ENCODE measurements around the gene CDON. TPM values are rescaled to one million over a fixed set of nuclear protein-coding genes. Genes with fewer than 3 reads are reported as not detected.

The CDON gene
- total and polyA plus RNA-seq, 2 of the 13 experiments (the other 11 are each of a cell fraction or from before 2014, with no cell fraction given) = 9.6 to 12.8 TPM

DNA sequence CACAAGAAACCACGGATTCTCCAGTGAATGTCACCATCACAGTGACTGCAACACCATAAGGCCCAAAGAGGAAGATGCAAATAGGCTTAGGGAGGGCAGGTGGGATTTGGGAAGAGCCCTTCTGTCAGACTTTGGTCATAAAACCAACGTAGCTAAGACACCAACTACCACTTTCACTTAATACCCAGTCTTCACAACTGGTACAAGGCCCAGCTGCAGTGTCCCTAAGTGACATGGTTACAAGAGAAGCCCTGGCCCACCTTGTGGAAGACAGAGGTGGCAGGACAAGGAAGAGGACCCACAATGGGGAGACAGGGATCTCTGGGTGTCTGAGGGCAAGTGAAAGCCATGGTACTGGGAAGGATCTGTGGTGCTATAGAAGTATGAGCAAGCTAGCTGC is 106.8 kb downstream of the CDON start (continued):
- TF ChIP-seq, protein P1, sequence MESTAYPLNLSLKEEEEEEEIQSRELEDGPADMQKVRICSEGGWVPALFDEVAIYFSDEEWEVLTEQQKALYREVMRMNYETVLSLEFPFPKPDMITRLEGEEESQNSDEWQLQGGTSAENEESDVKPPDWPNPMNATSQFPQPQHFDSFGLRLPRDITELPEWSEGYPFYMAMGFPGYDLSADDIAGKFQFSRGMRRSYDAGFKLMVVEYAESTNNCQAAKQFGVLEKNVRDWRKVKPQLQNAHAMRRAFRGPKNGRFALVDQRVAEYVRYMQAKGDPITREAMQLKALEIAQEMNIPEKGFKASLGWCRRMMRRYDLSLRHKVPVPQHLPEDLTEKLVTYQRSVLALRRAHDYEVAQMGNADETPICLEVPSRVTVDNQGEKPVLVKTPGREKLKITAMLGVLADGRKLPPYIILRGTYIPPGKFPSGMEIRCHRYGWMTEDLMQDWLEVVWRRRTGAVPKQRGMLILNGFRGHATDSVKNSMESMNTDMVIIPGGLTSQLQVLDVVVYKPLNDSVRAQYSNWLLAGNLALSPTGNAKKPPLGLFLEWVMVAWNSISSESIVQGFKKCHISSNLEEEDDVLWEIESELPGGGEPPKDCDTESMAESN (CRISPR knock-in tag; conservative IDR thresholded peaks at IDR 0.05) = no peak
- no peak for TF ChIP-seq ZNF737 (CRISPR knock-in tag; IDR thresholded peaks at IDR 0.05; ENCODE audit: borderline replicate concordance)
- TF ChIP-seq, protein P2, sequence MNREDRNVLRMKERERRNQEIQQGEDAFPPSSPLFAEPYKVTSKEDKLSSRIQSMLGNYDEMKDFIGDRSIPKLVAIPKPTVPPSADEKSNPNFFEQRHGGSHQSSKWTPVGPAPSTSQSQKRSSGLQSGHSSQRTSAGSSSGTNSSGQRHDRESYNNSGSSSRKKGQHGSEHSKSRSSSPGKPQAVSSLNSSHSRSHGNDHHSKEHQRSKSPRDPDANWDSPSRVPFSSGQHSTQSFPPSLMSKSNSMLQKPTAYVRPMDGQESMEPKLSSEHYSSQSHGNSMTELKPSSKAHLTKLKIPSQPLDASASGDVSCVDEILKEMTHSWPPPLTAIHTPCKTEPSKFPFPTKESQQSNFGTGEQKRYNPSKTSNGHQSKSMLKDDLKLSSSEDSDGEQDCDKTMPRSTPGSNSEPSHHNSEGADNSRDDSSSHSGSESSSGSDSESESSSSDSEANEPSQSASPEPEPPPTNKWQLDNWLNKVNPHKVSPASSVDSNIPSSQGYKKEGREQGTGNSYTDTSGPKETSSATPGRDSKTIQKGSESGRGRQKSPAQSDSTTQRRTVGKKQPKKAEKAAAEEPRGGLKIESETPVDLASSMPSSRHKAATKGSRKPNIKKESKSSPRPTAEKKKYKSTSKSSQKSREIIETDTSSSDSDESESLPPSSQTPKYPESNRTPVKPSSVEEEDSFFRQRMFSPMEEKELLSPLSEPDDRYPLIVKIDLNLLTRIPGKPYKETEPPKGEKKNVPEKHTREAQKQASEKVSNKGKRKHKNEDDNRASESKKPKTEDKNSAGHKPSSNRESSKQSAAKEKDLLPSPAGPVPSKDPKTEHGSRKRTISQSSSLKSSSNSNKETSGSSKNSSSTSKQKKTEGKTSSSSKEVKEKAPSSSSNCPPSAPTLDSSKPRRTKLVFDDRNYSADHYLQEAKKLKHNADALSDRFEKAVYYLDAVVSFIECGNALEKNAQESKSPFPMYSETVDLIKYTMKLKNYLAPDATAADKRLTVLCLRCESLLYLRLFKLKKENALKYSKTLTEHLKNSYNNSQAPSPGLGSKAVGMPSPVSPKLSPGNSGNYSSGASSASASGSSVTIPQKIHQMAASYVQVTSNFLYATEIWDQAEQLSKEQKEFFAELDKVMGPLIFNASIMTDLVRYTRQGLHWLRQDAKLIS (CRISPR knock-in tag; IDR thresholded peaks at IDR 0.05) = no peak

DNA sequence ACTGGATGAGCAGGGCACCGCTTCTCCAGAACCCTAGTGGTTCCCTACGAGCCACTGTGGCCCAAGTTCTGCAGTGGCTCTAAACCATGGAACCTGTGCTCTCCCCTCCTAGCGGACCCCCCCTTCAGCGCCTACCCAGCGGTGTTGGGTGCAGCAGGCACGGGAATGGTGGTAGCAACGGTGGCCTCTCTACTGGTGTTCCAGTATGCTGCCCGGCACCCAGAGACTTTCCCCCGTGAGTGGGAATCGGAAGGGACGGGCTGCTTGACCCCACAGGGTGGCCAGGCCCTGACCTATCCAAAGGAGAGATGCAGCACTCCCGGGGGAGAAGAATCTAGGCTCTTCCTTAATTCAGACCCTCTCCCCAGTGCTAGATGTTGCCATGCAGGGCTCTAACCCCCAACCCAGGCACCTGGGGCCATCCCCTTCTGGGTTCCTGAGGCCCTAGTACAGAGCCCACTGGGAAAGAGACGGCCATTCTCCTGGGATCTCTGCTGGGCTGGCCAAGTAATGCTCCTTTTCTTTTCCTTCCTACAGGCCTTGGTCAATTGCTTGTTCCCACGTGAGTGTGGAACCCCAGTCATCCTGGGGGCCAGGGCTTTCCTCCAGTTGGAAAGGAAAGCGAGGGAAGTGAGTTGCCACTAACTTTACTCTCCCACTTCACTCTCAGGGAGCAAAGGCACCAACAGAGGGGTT is 107.6 kb downstream of the CDON start:
- POLR2A ChIA-PET = no interaction called here
- TF ChIP-seq ATF7-NPFF (CRISPR knock-in tag; IDR thresholded peaks at IDR 0.05; ENCODE audit: low read depth) (no peak), U2AF2 (IDR thresholded peaks at IDR 0.05; ENCODE audit: low read depth, low read length) (no peak), DR1 (CRISPR knock-in tag; IDR thresholded peaks at IDR 0.05) (no peak), RFX1 (IDR thresholded peaks at IDR 0.05) (no peak), FOXP1 (IDR thresholded peaks at IDR 0.05) (no peak), FOXP1 (CRISPR knock-in tag; IDR thresholded peaks at IDR 0.05) (no peak)
- TF ChIP-seq, protein P3, sequence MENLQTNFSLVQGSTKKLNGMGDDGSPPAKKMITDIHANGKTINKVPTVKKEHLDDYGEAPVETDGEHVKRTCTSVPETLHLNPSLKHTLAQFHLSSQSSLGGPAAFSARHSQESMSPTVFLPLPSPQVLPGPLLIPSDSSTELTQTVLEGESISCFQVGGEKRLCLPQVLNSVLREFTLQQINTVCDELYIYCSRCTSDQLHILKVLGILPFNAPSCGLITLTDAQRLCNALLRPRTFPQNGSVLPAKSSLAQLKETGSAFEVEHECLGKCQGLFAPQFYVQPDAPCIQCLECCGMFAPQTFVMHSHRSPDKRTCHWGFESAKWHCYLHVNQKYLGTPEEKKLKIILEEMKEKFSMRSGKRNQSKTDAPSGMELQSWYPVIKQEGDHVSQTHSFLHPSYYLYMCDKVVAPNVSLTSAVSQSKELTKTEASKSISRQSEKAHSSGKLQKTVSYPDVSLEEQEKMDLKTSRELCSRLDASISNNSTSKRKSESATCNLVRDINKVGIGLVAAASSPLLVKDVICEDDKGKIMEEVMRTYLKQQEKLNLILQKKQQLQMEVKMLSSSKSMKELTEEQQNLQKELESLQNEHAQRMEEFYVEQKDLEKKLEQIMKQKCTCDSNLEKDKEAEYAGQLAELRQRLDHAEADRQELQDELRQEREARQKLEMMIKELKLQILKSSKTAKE (CRISPR knock-in tag; IDR thresholded peaks at IDR 0.05; ENCODE audit: borderline replicate concordance) = no peak
- TF ChIP-seq, protein P4, sequence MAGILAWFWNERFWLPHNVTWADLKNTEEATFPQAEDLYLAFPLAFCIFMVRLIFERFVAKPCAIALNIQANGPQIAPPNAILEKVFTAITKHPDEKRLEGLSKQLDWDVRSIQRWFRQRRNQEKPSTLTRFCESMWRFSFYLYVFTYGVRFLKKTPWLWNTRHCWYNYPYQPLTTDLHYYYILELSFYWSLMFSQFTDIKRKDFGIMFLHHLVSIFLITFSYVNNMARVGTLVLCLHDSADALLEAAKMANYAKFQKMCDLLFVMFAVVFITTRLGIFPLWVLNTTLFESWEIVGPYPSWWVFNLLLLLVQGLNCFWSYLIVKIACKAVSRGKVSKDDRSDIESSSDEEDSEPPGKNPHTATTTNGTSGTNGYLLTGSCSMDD (CRISPR knock-in tag; IDR thresholded peaks at IDR 0.05) = no peak
- TF ChIP-seq, protein P5, sequence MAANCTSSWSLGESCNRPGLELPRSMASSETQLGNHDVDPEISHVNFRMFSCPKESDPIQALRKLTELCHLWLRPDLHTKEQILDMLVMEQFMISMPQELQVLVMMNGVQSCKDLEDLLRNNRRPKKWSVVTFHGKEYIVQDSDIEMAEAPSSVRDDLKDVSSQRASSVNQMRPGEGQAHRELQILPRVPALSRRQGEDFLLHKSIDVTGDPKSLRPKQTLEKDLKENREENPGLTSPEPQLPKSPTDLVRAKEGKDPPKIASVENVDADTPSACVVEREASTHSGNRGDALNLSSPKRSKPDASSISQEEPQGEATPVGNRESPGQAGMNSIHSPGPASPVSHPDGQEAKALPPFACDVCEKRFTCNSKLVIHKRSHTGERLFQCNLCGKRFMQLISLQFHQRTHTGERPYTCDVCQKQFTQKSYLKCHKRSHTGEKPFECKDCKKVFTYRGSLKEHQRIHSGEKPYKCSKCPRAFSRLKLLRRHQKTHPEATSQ (CRISPR knock-in tag; IDR thresholded peaks at IDR 0.05; ENCODE audit: borderline replicate concordance) = no peak

More for the DNA sequence above, 107.6 kb downstream of the CDON start:
- intact Hi-C loops (cut with micrococcal nuclease; ENCODE audit: unreplicated experiment) (no loop called here), in situ Hi-C loops (cut with HindIII; ENCODE audit: extremely low pct_ligation_motif_present, low pct_unique_long_range_greater_than_20kb) (no loop called here)
- no peak overlapping the region for H3K4me3 ChIP-seq (replicated peaks in 1 of 3; ENCODE audit: insufficient read depth in 1 of 3, low read depth in 2 of 3, low read length in 3 of 3)
- 79% methylated on average over 3 of the region's 15 CpGs for WGBS (ENCODE audit: low lambda C conversion rate)
- peaks cover 0 to 16% of the 10 kb centered on the region in 2 experiments; a peak in 2 of 5 replicates for H3K36me3 ChIP-seq (replicated peaks in 1 of 2; ENCODE audit: control insufficient read depth in 1 of 2, insufficient read depth in 2 of 2, low read length in 2 of 2)
- peaks cover 1% of the 10 kb centered on the region for H3K4me1 ChIP-seq (ENCODE audit: insufficient read depth, low read length)
- H2AFZ ChIP-seq (ENCODE audit: low read length) = no peak overlapping the region
- no TSS peak for BruUV-seq (replicated peaks)
- no peaks in the 10 kb centered on the region for H3K27me3 ChIP-seq (ENCODE audit: control insufficient read depth in 1 of 2, insufficient read depth in 2 of 2, low read length in 2 of 2)
- no peaks in the 10 kb centered on the region for H3K9me3 ChIP-seq (ENCODE audit: low read length)
- no peak overlapping the region for H3K4me2 ChIP-seq (ENCODE audit: low read depth, low read length)
- no peak for ATAC-seq
- FAIRE-seq = no peak
- H3K9ac ChIP-seq (ENCODE audit: insufficient read depth, low read depth, low read length) = no peak overlapping the region
- no peaks in the 10 kb centered on the region for H3K79me2 ChIP-seq (ENCODE audit: insufficient read depth, low read length)
- no peak for DNase-seq (ENCODE audit: low spot score)
- CTCF ChIA-PET (ENCODE audit: low intra/inter-chr PET ratio, low total read pairs) = no interaction called here
- no peak overlapping the region for H3K27ac ChIP-seq (ENCODE audit: extremely low read length, insufficient read depth, low read length)
- H4K20me1 ChIP-seq (ENCODE audit: insufficient read depth, low read length) = no peaks in the 10 kb centered on the region

Measured in HepG2 (cell line).